Colonic mucosa (tissue), 4 donors: Measurements from ENCODE around the gene OR2S2. TPM values are rescaled to one million over a fixed set of nuclear protein-coding genes. Genes with fewer than 3 reads are reported as not detected.

ENCODE experiments used
- DNase-seq: peaks from one replicate; pipeline ENCODE4 v3.0.0-alpha.2; 2020
- H3K27ac ChIP-seq: fragments of 200-600 bp; one replicate; pipeline ENCODE4 v1.8.0; 2021
- H3K27me3 ChIP-seq: fragments of 200-600 bp; one replicate; pipeline ENCODE4 v1.8.0; 2021
- H3K36me3 ChIP-seq: fragments of 200-600 bp; one replicate; pipeline ENCODE4 v1.8.0; 2021
- H3K4me1 ChIP-seq: fragments of 200-600 bp; one replicate; pipeline ENCODE4 v1.8.0; 2021; ENCODE audit warnings: mild to moderate bottlenecking
- H3K4me3 ChIP-seq: fragments of 200-600 bp; one replicate; pipeline ENCODE4 v1.8.0; 2021
- H3K9ac ChIP-seq, 2 donors: one replicate each; pipeline ENCODE4 v1.7.0; 2013; ENCODE audit warnings: control low read depth in 2 of 2, low read depth in 2 of 2, low read length in 2 of 2
- H3K9me3 ChIP-seq: fragments of 200-600 bp; one replicate; pipeline ENCODE4 v1.8.0; 2021
- intact Hi-C: fragments of 100-400 bp; cut with DNase I; formaldehyde crosslinking; loops from one replicate; pipeline ENCODE4 v1.14.1; 2022
- total RNA-seq, 2 donors: library from RNA; stranded (reverse); fragmentation: NEBNext Ultra II Directional in 1 of 2; extraction: Animal tissue kit (Norgen Biotek cat#: 25700) in 1 of 2; gene quantifications; one replicate each; pipeline ENCODE4 v1.2.1, GENCODE V29; 2021
- TF ChIP-seq, protein P1 (sequence below): fragments of 200-600 bp; IDR thresholded peaks from one replicate; pipeline ENCODE4 v1.8.0; 2022; ENCODE audit warnings: antibody characterized with exemption, mild to moderate bottlenecking
- donor health status: healthy.
- donor health status: DM: no; HTN: no; CAD: no.
- donor health status: DM: no; HTN: no; CAD: no.

Gene OR2S2
- total RNA-seq, 2 donors from 2014 or later = not detected

DNA sequence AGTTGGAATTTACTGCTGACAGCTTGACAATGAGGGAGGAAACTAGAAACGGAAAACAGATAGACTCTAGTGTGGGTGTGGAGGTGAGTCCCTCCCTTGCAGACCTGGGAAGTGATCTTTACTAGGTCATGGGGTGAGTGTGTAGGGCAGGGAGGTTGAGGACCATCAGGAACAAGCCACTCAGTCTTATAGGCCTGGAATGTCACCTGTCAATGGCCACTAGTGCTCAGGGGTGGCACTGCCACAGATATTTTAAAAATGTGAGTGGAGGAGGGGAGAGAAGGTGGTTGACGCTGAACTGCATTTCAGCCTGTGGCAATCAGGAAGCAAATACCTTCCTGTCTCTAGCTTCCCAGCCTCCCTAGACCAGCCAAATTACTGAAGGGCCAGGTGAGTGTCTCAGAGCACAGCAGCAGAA, 9.0 kb downstream of the OR2S2 start:
- peak; percentile 63 for DNase-seq
- no peak overlapping the region for H3K4me3 ChIP-seq
- H3K9ac ChIP-seq = peak overlapping the region in 1 of 2 donors; percentile 78
- H3K27ac ChIP-seq = peak overlapping the region; percentile 73
- H3K9me3 ChIP-seq = no peaks in the 10 kb centered on the region
- H3K27me3 ChIP-seq = no peaks in the 10 kb centered on the region
- H3K4me1 ChIP-seq = peaks cover 14% of the 10 kb centered on the region
- intact Hi-C loops = no loop called here
- H3K36me3 ChIP-seq = no peaks in the 10 kb centered on the region
- TF ChIP-seq, protein P1, sequence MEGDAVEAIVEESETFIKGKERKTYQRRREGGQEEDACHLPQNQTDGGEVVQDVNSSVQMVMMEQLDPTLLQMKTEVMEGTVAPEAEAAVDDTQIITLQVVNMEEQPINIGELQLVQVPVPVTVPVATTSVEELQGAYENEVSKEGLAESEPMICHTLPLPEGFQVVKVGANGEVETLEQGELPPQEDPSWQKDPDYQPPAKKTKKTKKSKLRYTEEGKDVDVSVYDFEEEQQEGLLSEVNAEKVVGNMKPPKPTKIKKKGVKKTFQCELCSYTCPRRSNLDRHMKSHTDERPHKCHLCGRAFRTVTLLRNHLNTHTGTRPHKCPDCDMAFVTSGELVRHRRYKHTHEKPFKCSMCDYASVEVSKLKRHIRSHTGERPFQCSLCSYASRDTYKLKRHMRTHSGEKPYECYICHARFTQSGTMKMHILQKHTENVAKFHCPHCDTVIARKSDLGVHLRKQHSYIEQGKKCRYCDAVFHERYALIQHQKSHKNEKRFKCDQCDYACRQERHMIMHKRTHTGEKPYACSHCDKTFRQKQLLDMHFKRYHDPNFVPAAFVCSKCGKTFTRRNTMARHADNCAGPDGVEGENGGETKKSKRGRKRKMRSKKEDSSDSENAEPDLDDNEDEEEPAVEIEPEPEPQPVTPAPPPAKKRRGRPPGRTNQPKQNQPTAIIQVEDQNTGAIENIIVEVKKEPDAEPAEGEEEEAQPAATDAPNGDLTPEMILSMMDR = no peak

DNA sequence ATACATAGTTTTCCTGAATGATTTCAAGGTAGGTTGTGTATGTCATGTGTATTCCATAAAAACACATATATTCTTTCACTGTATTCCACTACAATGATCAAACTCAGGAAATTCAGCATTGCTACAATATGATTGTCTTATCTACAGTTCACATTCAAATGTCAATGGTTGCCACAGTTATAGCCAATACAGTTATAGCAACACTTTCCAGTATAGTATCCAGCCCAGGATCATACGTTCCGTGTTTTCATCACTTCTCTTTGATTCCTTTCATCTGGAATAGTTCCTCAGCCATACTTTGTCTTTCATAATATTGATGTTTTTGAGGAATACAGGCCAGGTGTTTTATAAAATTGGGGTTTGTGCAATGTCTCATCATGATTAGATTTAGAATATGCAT, 9.5 kb downstream of the OR2S2 start:
- peak overlapping the region; percentile 73 for H3K27ac ChIP-seq
- no peak for DNase-seq
- TF ChIP-seq, protein P1 = no peak
- H3K4me1 ChIP-seq = peaks cover 14% of the 10 kb centered on the region
- no peaks in the 10 kb centered on the region for H3K9me3 ChIP-seq
- intact Hi-C loops = no loop called here
- H3K36me3 ChIP-seq = no peaks in the 10 kb centered on the region
- no peaks in the 10 kb centered on the region for H3K27me3 ChIP-seq
- H3K9ac ChIP-seq = peak overlapping the region in 1 of 2 donors; percentile 26
- no peak overlapping the region for H3K4me3 ChIP-seq

DNA sequence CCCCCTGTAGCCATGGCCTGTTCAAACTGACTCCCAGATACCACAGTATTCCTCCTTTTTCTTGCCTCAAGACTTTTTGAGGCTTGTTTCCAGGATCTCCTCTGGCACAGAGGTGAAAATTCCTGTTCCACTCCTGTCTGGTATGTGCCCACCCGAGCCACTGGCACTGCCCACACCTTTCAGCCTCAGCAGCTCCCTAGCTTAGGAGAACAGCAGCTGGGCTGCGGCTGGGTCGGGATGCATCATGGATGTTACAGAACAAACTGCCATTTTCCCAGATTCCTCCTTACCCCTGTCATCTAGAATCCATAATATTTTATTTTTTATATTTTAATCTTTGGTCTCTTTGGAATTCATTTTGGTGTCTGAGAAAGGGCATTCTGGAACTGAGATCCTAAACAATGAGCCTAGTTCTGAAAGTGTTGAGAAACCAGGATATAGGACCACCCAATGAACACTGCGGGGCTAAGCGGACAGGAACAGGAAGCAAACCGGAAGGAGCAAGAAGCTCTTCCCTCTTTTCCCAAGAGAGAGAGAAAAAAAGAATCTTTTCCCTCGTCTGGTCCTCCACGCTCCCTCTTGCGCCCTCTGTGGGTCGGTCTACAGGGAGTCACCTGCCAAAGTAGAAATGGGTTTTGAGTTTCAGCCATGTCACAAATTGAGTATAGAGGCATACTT, 12.5 kb downstream of the OR2S2 start:
- Histone ChIP-seq H3K27me3 (no peaks in the 10 kb centered on the region), H3K4me1 (peaks cover 14% of the 10 kb centered on the region), H3K36me3 (no peaks in the 10 kb centered on the region), H3K27ac (peak overlapping the region; percentile 51), H3K4me3 (no peak overlapping the region), H3K9me3 (no peaks in the 10 kb centered on the region), H3K9ac (peak overlapping the region in 1 of 2 donors; percentile 58)
- intact Hi-C loops = loop anchor here (2.0 kb wide), 1 partner anchor 43 kb away; no protein-coding TSS in a partner anchor
- DNase-seq = peak; percentile 91
- TF ChIP-seq, protein P1 = peak; percentile 78

DNA sequence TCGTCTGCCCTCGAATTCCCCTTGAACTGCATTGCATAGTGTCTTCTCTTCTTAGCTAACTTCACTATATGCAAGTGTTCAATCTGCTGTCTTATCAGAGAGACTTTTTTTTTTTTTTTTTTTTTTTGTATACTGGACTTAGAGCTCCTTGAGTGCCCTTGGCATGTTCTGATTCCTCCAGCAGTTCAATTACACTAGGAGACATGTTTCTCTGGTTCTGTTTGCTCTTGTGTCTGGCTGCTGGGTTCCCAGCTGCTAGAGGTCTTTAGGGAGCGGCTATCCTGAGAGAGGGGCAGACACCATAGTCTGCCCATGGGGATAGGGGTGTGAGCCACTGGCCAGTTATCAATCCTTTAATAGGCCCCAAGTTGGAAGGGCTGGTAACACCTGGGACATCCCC, 13.1 kb downstream of the OR2S2 start:
- H3K9me3 ChIP-seq = no peaks in the 10 kb centered on the region
- no peak overlapping the region for H3K4me3 ChIP-seq
- no peaks in the 10 kb centered on the region for H3K36me3 ChIP-seq
- no peak for DNase-seq
- intact Hi-C loops = loop anchor here (2.0 kb wide), 1 partner anchor 42 kb away; no protein-coding TSS in a partner anchor
- H3K4me1 ChIP-seq = peaks cover 14% of the 10 kb centered on the region
- H3K27ac ChIP-seq = peak overlapping the region; percentile 51
- H3K27me3 ChIP-seq = no peaks in the 10 kb centered on the region
- H3K9ac ChIP-seq = peak overlapping the region in 1 of 2 donors; percentile 58
- TF ChIP-seq, protein P1 = no peak

DNA sequence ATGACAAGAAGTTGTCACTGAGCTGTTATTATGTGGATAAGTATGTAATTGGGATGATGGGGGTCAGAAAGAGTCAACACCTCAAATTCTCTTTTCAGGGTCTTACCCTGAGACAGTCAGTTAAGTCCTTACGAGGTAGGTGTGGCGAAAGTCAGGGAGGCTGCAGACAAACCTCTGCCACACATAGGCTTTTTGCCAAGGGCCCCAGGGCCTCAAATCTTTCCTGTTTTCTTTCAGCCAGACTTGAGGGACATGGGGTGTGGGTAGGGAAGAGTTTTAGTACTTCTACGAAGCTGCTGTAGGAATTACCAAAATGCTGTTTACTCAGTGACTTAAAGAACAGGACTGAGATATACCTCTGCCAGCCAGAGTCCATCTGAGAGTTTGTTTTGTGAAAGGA, 13.8 kb downstream of the OR2S2 start:
- Histone ChIP-seq H3K9ac (peak overlapping the region in 1 of 2 donors; percentile 16), H3K27me3 (no peaks in the 10 kb centered on the region), H3K27ac (peak overlapping the region; percentile 51), H3K36me3 (no peaks in the 10 kb centered on the region), H3K9me3 (no peaks in the 10 kb centered on the region), H3K4me1 (peaks cover 10% of the 10 kb centered on the region), H3K4me3 (no peak overlapping the region)
- DNase-seq = peak; percentile 61
- TF ChIP-seq, protein P1 = no peak
- intact Hi-C loops = loop anchor here (2.0 kb wide), 1 partner anchor 41 kb away; no protein-coding TSS in a partner anchor
